DOHH2 (cell line): ENCODE results near the gene FAM237A.

Experiments used
- EZH2phosphoT487 ChIP-seq: fragments of 200-600 bp; sonication (generic); IDR thresholded peaks from 2 replicates; pipeline ENCODE4 v1.6.1; 2017; ENCODE audit warnings: borderline replicate concordance, mild to moderate bottlenecking, antibody characterized with exemption, low read length, moderate library complexity, mixed read lengths
- TF ChIP-seq, protein P1 (sequence below): fragments of 200-600 bp; sonication (generic); IDR thresholded peaks from one replicate; pipeline ENCODE4 v1.5.1; 2014; ENCODE audit warnings: antibody characterized with exemption, mild to moderate bottlenecking, low read depth, low read length; ENCODE audit not compliant: poor library complexity, severe bottlenecking

DNA sequence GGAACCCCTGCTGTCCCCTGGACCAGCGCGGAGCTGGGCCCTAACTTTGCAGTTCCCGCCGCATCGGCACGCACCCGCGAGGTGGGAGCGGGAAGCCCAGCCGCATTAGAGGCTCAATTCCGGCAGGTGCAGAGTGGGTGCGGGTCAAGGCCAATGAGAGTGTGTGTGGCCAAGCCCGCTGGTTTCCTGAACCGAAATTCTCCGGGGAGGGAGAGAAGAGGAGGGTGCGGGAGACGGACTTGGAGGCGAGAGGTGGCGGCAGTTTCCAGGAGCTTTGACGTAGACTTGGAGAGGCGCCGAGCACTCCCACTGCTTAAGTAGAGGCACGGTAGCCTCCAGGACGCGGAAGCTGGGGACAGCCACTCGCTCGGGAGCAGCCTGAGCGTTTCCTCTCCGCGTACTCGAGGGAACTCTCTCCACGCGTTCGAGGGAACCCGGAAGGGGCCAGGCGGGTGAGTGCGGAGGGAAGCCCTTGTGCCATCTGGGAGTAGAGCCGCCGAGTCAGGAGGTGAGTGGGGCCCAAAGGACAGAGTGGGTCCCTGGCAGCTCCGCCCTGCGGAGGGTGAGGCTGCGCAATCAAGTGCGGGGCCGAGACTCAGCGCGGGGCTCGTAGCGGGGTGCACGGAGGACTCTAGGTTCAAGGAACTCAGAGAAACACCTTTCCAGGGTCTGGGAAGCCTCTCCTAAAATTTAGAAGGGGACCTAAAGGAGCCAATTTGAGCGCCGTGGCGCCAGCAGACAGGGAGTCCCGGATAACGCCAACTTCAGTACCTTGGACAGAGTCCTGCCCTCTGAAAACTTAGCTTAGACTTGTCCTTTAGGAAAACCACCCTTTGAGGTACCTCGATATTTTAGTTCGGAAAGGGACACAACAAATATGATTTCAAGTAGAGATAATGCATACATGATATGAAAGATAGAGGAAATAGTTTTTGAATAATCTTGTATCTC lies at the start of gene FAM237A:
- TF ChIP-seq, protein P1, sequence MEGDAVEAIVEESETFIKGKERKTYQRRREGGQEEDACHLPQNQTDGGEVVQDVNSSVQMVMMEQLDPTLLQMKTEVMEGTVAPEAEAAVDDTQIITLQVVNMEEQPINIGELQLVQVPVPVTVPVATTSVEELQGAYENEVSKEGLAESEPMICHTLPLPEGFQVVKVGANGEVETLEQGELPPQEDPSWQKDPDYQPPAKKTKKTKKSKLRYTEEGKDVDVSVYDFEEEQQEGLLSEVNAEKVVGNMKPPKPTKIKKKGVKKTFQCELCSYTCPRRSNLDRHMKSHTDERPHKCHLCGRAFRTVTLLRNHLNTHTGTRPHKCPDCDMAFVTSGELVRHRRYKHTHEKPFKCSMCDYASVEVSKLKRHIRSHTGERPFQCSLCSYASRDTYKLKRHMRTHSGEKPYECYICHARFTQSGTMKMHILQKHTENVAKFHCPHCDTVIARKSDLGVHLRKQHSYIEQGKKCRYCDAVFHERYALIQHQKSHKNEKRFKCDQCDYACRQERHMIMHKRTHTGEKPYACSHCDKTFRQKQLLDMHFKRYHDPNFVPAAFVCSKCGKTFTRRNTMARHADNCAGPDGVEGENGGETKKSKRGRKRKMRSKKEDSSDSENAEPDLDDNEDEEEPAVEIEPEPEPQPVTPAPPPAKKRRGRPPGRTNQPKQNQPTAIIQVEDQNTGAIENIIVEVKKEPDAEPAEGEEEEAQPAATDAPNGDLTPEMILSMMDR: no peak
- TF ChIP-seq EZH2phosphoT487: no peak
